ENCODE measurements around the gene CERS2. TPM values are rescaled to one million over a fixed set of nuclear protein-coding genes. Genes with fewer than 3 reads are reported as not detected.
A peak's percentile ranks its signal among the peaks of the same experiment; 100 is the strongest.

CERS2 gene
- total and polyA plus RNA-seq, 2 of the 13 experiments (the other 11 are each of a cell fraction or from before 2014, with no cell fraction given) = 269 to 298 TPM

DNA sequence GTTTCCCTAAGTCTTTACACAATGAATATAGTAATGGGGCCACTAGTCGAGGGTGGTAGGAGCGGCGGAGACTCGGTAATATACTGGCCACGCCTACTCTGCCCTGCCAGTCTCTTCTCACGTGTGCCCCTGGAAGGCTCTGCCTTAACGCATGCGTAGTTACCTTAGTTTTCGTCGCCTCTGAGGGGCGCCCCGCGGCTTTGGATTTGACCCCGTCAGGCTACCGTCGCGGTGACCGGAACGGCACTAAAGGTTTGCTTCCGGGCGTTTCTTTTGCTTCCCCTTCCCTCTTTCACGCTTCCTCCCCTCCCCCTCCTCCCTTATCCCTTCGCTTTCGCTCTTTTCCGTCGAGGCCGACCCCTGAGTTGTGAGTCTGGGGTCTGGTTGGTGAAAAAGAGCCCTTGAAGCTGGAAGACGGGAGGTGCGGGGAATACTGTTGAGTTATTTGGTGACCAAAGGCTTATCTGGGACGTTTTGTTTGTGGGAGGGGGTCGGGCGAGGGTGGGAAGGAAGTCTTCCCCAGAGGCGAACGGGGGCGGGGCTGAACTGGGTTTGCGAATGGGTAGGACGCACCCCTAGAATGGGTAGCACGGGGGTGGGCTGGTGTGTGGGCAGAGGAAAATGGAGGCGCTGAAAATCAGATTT is 48.4 kb downstream of the CERS2 start, which contains the start of gene SETDB1 (continued):
- TF ChIP-seq, protein P1, sequence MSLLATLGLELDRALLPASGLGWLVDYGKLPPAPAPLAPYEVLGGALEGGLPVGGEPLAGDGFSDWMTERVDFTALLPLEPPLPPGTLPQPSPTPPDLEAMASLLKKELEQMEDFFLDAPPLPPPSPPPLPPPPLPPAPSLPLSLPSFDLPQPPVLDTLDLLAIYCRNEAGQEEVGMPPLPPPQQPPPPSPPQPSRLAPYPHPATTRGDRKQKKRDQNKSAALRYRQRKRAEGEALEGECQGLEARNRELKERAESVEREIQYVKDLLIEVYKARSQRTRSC (CRISPR knock-in tag; IDR thresholded peaks at IDR 0.05; ENCODE audit: low read depth) = no peak
- no peak for TF ChIP-seq U2AF2 (IDR thresholded peaks at IDR 0.05; ENCODE audit: low read depth, low read length)
- no peak for TF ChIP-seq CHCHD3 (CRISPR knock-in tag; IDR thresholded peaks at IDR 0.05)
- no peak for TF ChIP-seq ZNF7 (CRISPR knock-in tag; IDR thresholded peaks at IDR 0.05)
- peak; percentile 65; the same call in 1 of the 2 replicates for TF ChIP-seq ZNF772 (CRISPR knock-in tag; IDR thresholded peaks at IDR 0.05)
- TF ChIP-seq ZNF747 (CRISPR knock-in tag; IDR thresholded peaks at IDR 0.05; ENCODE audit: borderline replicate concordance) = peak; percentile 42; the same call in 1 of the 2 replicates
- no peak for TF ChIP-seq ZNF556 (CRISPR knock-in tag; IDR thresholded peaks at IDR 0.05; ENCODE audit: borderline replicate concordance)
- no peak for TF ChIP-seq ZNF160 (CRISPR knock-in tag; IDR thresholded peaks at IDR 0.05)
- no peak for TF ChIP-seq ZBTB3 (CRISPR knock-in tag; IDR thresholded peaks at IDR 0.05; ENCODE audit: borderline replicate concordance, low read depth)
- peak; percentile 30 for TF ChIP-seq ARID5B (CRISPR knock-in tag; IDR thresholded peaks at IDR 0.05)
- TF ChIP-seq, protein P2, sequence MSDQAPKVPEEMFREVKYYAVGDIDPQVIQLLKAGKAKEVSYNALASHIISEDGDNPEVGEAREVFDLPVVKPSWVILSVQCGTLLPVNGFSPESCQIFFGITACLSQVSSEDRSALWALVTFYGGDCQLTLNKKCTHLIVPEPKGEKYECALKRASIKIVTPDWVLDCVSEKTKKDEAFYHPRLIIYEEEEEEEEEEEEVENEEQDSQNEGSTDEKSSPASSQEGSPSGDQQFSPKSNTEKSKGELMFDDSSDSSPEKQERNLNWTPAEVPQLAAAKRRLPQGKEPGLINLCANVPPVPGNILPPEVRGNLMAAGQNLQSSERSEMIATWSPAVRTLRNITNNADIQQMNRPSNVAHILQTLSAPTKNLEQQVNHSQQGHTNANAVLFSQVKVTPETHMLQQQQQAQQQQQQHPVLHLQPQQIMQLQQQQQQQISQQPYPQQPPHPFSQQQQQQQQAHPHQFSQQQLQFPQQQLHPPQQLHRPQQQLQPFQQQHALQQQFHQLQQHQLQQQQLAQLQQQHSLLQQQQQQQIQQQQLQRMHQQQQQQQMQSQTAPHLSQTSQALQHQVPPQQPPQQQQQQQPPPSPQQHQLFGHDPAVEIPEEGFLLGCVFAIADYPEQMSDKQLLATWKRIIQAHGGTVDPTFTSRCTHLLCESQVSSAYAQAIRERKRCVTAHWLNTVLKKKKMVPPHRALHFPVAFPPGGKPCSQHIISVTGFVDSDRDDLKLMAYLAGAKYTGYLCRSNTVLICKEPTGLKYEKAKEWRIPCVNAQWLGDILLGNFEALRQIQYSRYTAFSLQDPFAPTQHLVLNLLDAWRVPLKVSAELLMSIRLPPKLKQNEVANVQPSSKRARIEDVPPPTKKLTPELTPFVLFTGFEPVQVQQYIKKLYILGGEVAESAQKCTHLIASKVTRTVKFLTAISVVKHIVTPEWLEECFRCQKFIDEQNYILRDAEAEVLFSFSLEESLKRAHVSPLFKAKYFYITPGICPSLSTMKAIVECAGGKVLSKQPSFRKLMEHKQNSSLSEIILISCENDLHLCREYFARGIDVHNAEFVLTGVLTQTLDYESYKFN (CRISPR knock-in tag; conservative IDR thresholded peaks at IDR 0.05) = peak; percentile 65
- TF ChIP-seq ZMYM3 (CRISPR knock-in tag; IDR thresholded peaks at IDR 0.05) = no peak
- no peak for TF ChIP-seq ZKSCAN1 (IDR thresholded peaks at IDR 0.05; ENCODE audit: low read length)
- TF ChIP-seq ZNF446 (CRISPR knock-in tag; IDR thresholded peaks at IDR 0.05) = no peak
- no peak for TF ChIP-seq HNRNPK (IDR thresholded peaks at IDR 0.05; ENCODE audit: low read depth, low read length, poor library complexity, severe bottlenecking)
- TF ChIP-seq HOXA7 (CRISPR knock-in tag; IDR thresholded peaks at IDR 0.05) = no peak
- TF ChIP-seq PHF8 (CRISPR knock-in tag; IDR thresholded peaks at IDR 0.05) = peak; percentile 85
- TF ChIP-seq UBTF (CRISPR knock-in tag; IDR thresholded peaks at IDR 0.05) = no peak
- TF ChIP-seq AGO1 (IDR thresholded peaks at IDR 0.05; ENCODE audit: low read depth, low read length, poor library complexity, severe bottlenecking) = no peak
